ENCODE measurements around the gene SPI1. TPM values are rescaled to one million over a fixed set of nuclear protein-coding genes. Genes with fewer than 3 reads are reported as not detected.

The SPI1 gene
- total RNA-seq (2014; rRNA removed; shearing (Covaris generic)) (not detected in 2 replicates), polyA plus RNA-seq (2016; fragmentation: Nextera tagmentation; extraction: Ambion mirVana) (0.30 TPM in 1 of 2 replicates, not detected in the other)

DNA sequence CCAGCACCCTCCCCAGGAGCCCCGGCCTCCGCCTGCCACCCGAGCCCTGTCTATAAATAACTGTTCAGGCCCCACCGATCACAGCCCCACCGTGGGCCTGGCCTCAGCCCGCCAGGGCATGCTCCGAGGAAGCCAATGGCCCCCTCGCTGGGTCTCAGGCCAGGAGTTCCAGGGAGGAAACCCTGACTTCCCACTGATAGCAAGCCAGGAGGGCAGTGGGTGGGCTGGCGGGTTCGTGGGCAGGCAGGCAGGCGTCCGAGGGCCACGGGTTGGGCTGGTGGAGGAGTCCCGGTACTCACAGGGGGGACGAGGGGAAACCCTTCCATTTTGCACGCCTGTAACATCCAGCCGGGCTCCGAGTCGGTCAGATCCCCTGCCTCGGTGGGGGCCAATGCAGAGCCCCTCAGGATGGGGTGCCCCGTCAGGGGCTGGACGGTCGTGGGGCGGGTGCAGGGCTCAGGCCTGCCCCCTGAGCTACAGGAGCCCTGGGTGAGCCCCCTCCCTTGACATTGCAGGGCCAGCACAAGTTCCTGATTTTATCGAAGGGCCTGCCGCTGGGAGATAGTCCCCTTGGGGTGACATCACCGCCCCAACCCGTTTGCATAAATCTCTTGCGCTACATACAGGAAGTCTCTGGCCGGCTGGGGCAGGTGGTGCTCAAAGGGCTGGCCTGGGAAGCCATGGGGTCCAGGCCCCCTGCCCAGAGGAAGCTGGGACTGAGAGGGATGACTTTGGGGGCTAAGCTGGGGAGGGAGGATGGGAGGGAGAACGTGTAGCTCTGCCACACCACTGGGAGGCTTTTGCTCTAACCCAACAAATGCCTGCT lies at the start of gene SPI1:
Gene SPI1, minus strand, starts transcription at position 538 of the 826 bp plus-strand sequence. Its CDS starts 194 bp downstream, at position 344.
- TF ChIP-seq EZH2phosphoT487 (IDR thresholded peaks at IDR 0.05; ENCODE audit: insufficient read depth, low read depth) (no peak), EZH2 (IDR thresholded peaks at IDR 0.05; ENCODE audit: insufficient read depth, poor library complexity, severe bottlenecking) (no peak)
- no peak within 1 kb of the TSS for H3K9ac ChIP-seq
- 74 to 81% methylated on average over 25 to 31 of the region's 31 CpGs for WGBS, 2 experiments (ENCODE audit: low coverage in 1 of 2, low lambda C conversion rate in 2 of 2, missing lambda C conversion rate in 2 of 2)
- 0 out of 2 replicates have a peak, but pooled peaks cover 3% of the 10 kb centered on the region for H3K4me1 ChIP-seq (ENCODE audit: insufficient read depth)
- no peaks in the 10 kb centered on the region for H3K36me3 ChIP-seq (ENCODE audit: low read depth)
- no peak within 1 kb of the TSS for H2AFZ ChIP-seq
- no peak within 1 kb of the TSS for H3K4me2 ChIP-seq (ENCODE audit: unreplicated experiment)
- no peak for DNase-seq
- H3K79me2 ChIP-seq (ENCODE audit: insufficient read depth): no peaks in the 10 kb centered on the region
- H3K27ac ChIP-seq: no peak within 1 kb of the TSS
- H3K9me3 ChIP-seq (ENCODE audit: low read depth): no peaks in the 10 kb centered on the region
- no peaks in the 10 kb centered on the region for H3K27me3 ChIP-seq (replicated peaks; ENCODE audit: insufficient read depth)
- H3F3A ChIP-seq (ENCODE audit: insufficient read depth): no peaks in the 10 kb centered on the region
- no peaks in the 10 kb centered on the region for H3K9me2 ChIP-seq (ENCODE audit: insufficient read depth)
- no peak within 1 kb of the TSS for H3K4me3 ChIP-seq
- H4K20me1 ChIP-seq (ENCODE audit: insufficient read depth): no peaks in the 10 kb centered on the region
- in situ Hi-C loops (cut with MboI): loop anchor here (10.0 kb wide), 1 partner anchor 67 kb away; the partner anchor contains the start of gene RAPSN

DNA sequence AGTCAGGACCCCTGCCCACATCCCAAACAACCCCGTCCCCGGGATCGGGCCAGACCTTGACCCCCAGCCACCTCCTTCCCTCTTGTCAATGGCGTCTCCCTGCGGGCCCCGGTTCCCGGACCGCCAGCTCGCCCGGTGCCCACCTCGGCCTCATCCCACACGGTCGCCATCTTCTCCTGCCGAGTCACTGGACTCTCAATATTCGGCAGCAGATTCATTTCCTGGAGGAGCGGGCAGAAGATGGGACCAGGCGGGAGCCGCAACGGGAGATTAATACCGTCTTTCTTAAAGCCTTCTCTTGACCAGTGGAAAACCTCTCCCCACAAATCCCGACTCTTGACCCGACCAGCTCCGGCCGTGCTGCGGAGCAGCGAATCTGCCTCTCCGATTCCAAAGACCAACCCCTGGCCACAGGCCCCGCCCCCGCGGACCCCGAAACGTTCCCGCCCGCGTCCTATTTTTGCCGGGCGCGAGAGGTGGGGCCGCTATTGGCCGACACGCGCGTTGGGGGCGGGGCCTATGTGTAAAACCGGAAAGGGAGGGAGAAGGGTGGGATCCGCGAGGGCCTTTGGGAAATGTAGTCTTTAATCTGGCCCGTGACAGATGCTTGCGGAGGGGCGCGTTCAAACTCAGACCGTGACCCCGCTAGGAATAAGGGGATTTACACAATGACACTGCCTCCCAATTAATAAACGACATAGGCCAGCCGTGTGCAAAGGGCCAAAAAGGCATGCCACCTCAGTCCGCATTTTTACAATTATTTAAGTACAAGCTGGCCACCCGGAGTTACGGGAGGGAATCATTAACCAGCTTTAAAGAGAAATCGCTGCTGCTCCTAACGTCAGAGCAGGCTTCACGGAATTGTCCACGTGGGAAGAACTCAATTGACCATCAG lies 48.0 kb upstream of the SPI1 start, which contains the start of gene PSMC3:
Gene PSMC3, minus strand, starts transcription at position 378 of the 895 bp plus-strand sequence. Its CDS starts 160 bp downstream, at position 218.
- 2% methylated on average over 49 to 62 of the region's 62 CpGs for WGBS, 2 experiments (ENCODE audit: low coverage in 1 of 2, low lambda C conversion rate in 2 of 2, missing lambda C conversion rate in 2 of 2)
- peak within 1 kb of the TSS; percentile 92 for H3K4me3 ChIP-seq

DNA sequence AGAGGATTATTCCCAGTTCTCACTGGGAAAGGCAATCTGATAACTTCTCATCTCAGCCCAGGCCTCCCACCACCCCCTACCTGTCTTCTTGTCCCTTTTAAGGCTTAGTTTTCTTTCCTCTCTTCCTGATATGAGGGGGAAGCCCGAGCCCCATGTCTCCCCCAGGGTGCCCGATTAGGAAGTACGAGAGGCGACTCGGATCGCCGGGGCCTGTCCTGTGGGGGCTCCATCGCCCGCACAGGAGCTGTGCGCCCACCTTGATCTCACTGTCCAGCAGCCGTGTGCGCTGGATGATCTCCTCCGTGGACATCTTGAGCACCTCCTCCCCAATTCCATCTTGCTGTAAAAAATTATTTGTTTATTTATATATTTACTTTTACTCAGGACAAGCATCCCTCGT lies 47.3 kb upstream of the SPI1 start:
- H3K36me3 ChIP-seq (ENCODE audit: low read depth): peaks cover 16% of the 10 kb centered on the region; the same call in 1 of the 2 replicates
- peaks cover 6% of the 10 kb centered on the region; the same call in 1 of the 2 replicates for H3F3A ChIP-seq (ENCODE audit: insufficient read depth)
- H3K79me2 ChIP-seq (ENCODE audit: insufficient read depth): peaks cover 32% of the 10 kb centered on the region
- TF ChIP-seq EZH2 (IDR thresholded peaks at IDR 0.05; ENCODE audit: insufficient read depth, poor library complexity, severe bottlenecking): no peak
- no peak for TF ChIP-seq EZH2phosphoT487 (IDR thresholded peaks at IDR 0.05; ENCODE audit: insufficient read depth, low read depth)
- H3K27me3 ChIP-seq (replicated peaks; ENCODE audit: insufficient read depth): no peaks in the 10 kb centered on the region
- peak overlapping the region; percentile 97 for H3K9ac ChIP-seq
- peak overlapping the region; percentile 92 for H3K4me3 ChIP-seq
- in situ Hi-C loops (cut with MboI): no loop called here
- peak; percentile 45 for DNase-seq
- H3K4me2 ChIP-seq (ENCODE audit: unreplicated experiment): peak overlapping the region; percentile 98
- 1 to 2% methylated on average over 14 of the region's 14 CpGs for WGBS, 2 experiments (ENCODE audit: low coverage in 1 of 2, low lambda C conversion rate in 2 of 2, missing lambda C conversion rate in 2 of 2)
- peak overlapping the region; percentile 98 for H2AFZ ChIP-seq
- no peaks in the 10 kb centered on the region for H3K9me2 ChIP-seq (ENCODE audit: insufficient read depth)
- H3K27ac ChIP-seq: peak overlapping the region; percentile 77
- H4K20me1 ChIP-seq (ENCODE audit: insufficient read depth): no peaks in the 10 kb centered on the region
- H3K9me3 ChIP-seq (ENCODE audit: low read depth): no peaks in the 10 kb centered on the region
- H3K4me1 ChIP-seq (ENCODE audit: insufficient read depth): peaks cover 10% of the 10 kb centered on the region; the same call in 1 of the 2 replicates

More for the DNA sequence above, 48.0 kb upstream of the SPI1 start, which contains the start of gene PSMC3:
- peak within 1 kb of the TSS; percentile 77 for H3K27ac ChIP-seq
- H3K36me3 ChIP-seq (ENCODE audit: low read depth): peaks cover 12% of the 10 kb centered on the region; the same call in 1 of the 2 replicates
- H4K20me1 ChIP-seq (ENCODE audit: insufficient read depth): no peaks in the 10 kb centered on the region
- peak within 1 kb of the TSS; percentile 97 for H3K9ac ChIP-seq
- H3K4me2 ChIP-seq (ENCODE audit: unreplicated experiment): peak within 1 kb of the TSS; percentile 98
- TF ChIP-seq EZH2phosphoT487 (IDR thresholded peaks at IDR 0.05; ENCODE audit: insufficient read depth, low read depth) (no peak), EZH2 (IDR thresholded peaks at IDR 0.05; ENCODE audit: insufficient read depth, poor library complexity, severe bottlenecking) (no peak)
- H3K79me2 ChIP-seq (ENCODE audit: insufficient read depth): peaks cover 32% of the 10 kb centered on the region
- in situ Hi-C loops (cut with MboI): no loop called here
- H3K27me3 ChIP-seq (replicated peaks; ENCODE audit: insufficient read depth): no peaks in the 10 kb centered on the region
- no peaks in the 10 kb centered on the region for H3K9me3 ChIP-seq (ENCODE audit: low read depth)
- H3F3A ChIP-seq (ENCODE audit: insufficient read depth): peaks cover 6% of the 10 kb centered on the region; the same call in 1 of the 2 replicates
- H3K9me2 ChIP-seq (ENCODE audit: insufficient read depth): no peaks in the 10 kb centered on the region
- H3K4me1 ChIP-seq (ENCODE audit: insufficient read depth): peaks cover 10% of the 10 kb centered on the region; the same call in 1 of the 2 replicates
- peak; percentile 100 for DNase-seq
- H2AFZ ChIP-seq: peak within 1 kb of the TSS; percentile 98
